K562 (cell line): ENCODE measurements around the gene SEZ6L. TPM values are rescaled to one million over a fixed set of nuclear protein-coding genes. Genes with fewer than 3 reads are reported as not detected.

Source experiments
- ATAC-seq: fragments of 200-7000 bp; cut with Tn5 transposase; 3 replicates; pipeline ENCODE4 v1.9.1; 2020; ENCODE audit warnings: moderate library complexity
- BruUV-seq: library from RNA; stranded (reverse); fragments of 400-500 nt; replicated peaks from 2 replicates; lab custom pipeline; 2021; lab: Mats Ljungman, UMichigan
- CTCF ChIA-PET: fragments of 300-600 bp; formaldehyde crosslinking; extraction: SDS; loops from one replicate; lab custom pipeline; 2021; ENCODE audit warnings: low intra/inter-chr PET ratio; lab: Yijun Ruan, JAX
- POLR2A ChIA-PET: fragments of 300-600, 350-650 bp; sonication (Branson Sonifier 250); formaldehyde crosslinking; extraction: SDS; loops from one replicate; lab custom pipeline; 2021; ENCODE audit warnings: antibody characterized with exemption, inconsistent platforms; lab: Yijun Ruan, JAX
- DNase-seq, 4 experiments: peaks; one replicate each; pipeline versions ENCODE4 v3.0.0 to v3.0.0-alpha.2; 2011 to 2018; ENCODE audit warnings: low spot score in 3 of 4, mixed read lengths in 3 of 4; ENCODE audit errors: extremely low read depth in 1 of 4
- FAIRE-seq: peaks from 2 replicates; lab custom pipeline; 2011; peaks lifted over from hg19 to GRCh38; lab: Jason Lieb, UNC
- H2AFZ ChIP-seq: 2 replicates; pipeline ENCODE4 v1.6.0; 2011; ENCODE audit warnings: low read depth, low read length, control low read depth, inconsistent platforms
- H3K27ac ChIP-seq: fragments of 200-600 bp; 3 replicates; pipeline ENCODE4 v1.8.0; 2011; ENCODE audit warnings: low read depth, mild to moderate bottlenecking, control low read depth, inconsistent platforms, low read length, moderate library complexity, mixed read lengths; ENCODE audit errors: extremely low read depth
- H3K27me3 ChIP-seq, 2 experiments: fragments of 300-600 bp in 1 of 2; 2 replicates in 1 of 2; 3 replicates in 1 of 2; pipeline versions ENCODE4 v1.6.0 to v1.8.0; 2011; ENCODE audit warnings: inconsistent platforms in 2 of 2, low read length in 2 of 2, mild to moderate bottlenecking in 1 of 2, mixed read lengths in 1 of 2, moderate library complexity in 1 of 2; ENCODE audit not compliant: control insufficient read depth in 2 of 2, insufficient read depth in 2 of 2
- H3K36me3 ChIP-seq: fragments of 300-600 bp; 3 replicates; pipeline ENCODE4 v1.8.0; 2011; ENCODE audit warnings: mild to moderate bottlenecking, low read length, inconsistent platforms; ENCODE audit not compliant: control insufficient read depth, insufficient read depth
- H3K4me1 ChIP-seq, 2 experiments: fragments of 200-600 bp in 1 of 2; replicated peaks in 1 of 2; 2 replicates in 1 of 2; 3 replicates in 1 of 2; pipeline versions ENCODE4 v1.5.1 to v1.8.0; 2011; ENCODE audit warnings: inconsistent platforms in 2 of 2, low read length in 2 of 2, mild to moderate bottlenecking in 1 of 2, mixed read lengths in 1 of 2, moderate library complexity in 1 of 2; ENCODE audit not compliant: control insufficient read depth in 2 of 2, insufficient read depth in 2 of 2
- H3K4me2 ChIP-seq: 2 replicates; pipeline ENCODE4 v1.6.1; 2011; ENCODE audit warnings: low read length, control low read depth, inconsistent platforms, mixed read lengths; ENCODE audit not compliant: insufficient read depth
- H3K4me3 ChIP-seq: fragments of 200-600 bp; sonication (generic), shearing (Covaris generic); 2 replicates; pipeline ENCODE4 v1.5.1; 2016; ENCODE audit warnings: control low read depth, inconsistent platforms
- H3K79me2 ChIP-seq: fragments of 200-600 bp; 3 replicates; pipeline ENCODE4 v1.8.0; 2011; ENCODE audit warnings: low read length, inconsistent platforms; ENCODE audit not compliant: control insufficient read depth, insufficient read depth
- H3K9ac ChIP-seq, 2 experiments: 2 replicates each; pipeline versions ENCODE4 v1.6.0 to v1.6.1; 2011; ENCODE audit warnings: low read depth in 2 of 2, low read length in 2 of 2, control low read depth in 1 of 2, inconsistent platforms in 1 of 2, mild to moderate bottlenecking in 1 of 2, mixed read lengths in 1 of 2; ENCODE audit not compliant: insufficient read depth in 1 of 2
- H3K9me1 ChIP-seq: one replicate; pipeline ENCODE4 v1.6.0; 2011; ENCODE audit warnings: inconsistent platforms, mild to moderate bottlenecking, low read length, moderate library complexity; ENCODE audit not compliant: control insufficient read depth, insufficient read depth
- H3K9me3 ChIP-seq: replicated peaks from 2 replicates; pipeline ENCODE4 v1.5.1; 2011; ENCODE audit warnings: low read depth, low read length, inconsistent platforms; ENCODE audit not compliant: control insufficient read depth, insufficient read depth
- H4K20me1 ChIP-seq: replicated peaks from 2 replicates; pipeline ENCODE4 v1.6.1; 2011; ENCODE audit warnings: low read length, inconsistent platforms, mixed read lengths; ENCODE audit not compliant: control insufficient read depth, insufficient read depth
- DDX20 ChIP-seq: fragments of 450-650 bp; IDR thresholded peaks from 2 replicates; pipeline ENCODE4 v1.6.1; 2016; ENCODE audit warnings: missing genetic modification characterization, low read depth, mild to moderate bottlenecking, missing compliant biosample characterization, moderate library complexity
- E2F6 ChIP-seq, 2 experiments: IDR thresholded peaks; 2 replicates each; pipeline ENCODE4 v1.6.1; 2011; ENCODE audit warnings: borderline replicate concordance in 1 of 2, control low read depth in 1 of 2, low read depth in 1 of 2, low read length in 1 of 2, mild to moderate bottlenecking in 1 of 2, mixed read lengths in 1 of 2, moderate library complexity in 1 of 2; ENCODE audit not compliant: insufficient read depth in 1 of 2, insufficient read length in 1 of 2, poor library complexity in 1 of 2, severe bottlenecking in 1 of 2; ENCODE audit errors: extremely low read depth in 1 of 2
- FUS ChIP-seq: fragments of 200-400 bp; formaldehyde crosslinking; optimal IDR thresholded peaks from 2 replicates; pipeline ENCODE3; 2017; ENCODE audit warnings: low read depth, low read length
- GTF2B ChIP-seq: IDR thresholded peaks from 2 replicates; pipeline ENCODE4 v1.6.1; 2011; ENCODE audit not compliant: insufficient read length; ENCODE audit errors: extremely low read depth
- HDAC8 ChIP-seq: fragments of 450-650 bp; IDR thresholded peaks from 2 replicates; pipeline ENCODE4 v1.6.1; 2016; ENCODE audit warnings: mild to moderate bottlenecking, missing genetic modification characterization, moderate library complexity, missing compliant biosample characterization
- HDGF ChIP-seq: fragments of 450-650 bp; IDR thresholded peaks from 2 replicates; pipeline ENCODE4 v1.6.1; 2016
- HMBOX1 ChIP-seq: sonication (generic); IDR thresholded peaks from 2 replicates; pipeline ENCODE4 v1.6.1; 2016
- MTF1 ChIP-seq: fragments of 250-450 bp; sonication (Bioruptor Pico); IDR thresholded peaks from 2 replicates; pipeline ENCODE4 v1.9.0; 2021; ENCODE audit warnings: moderate library complexity, mild to moderate bottlenecking, inconsistent platforms, borderline replicate concordance
- MXD1 ChIP-seq: fragments of 250-450 bp; sonication (Bioruptor Pico); IDR thresholded peaks from 2 replicates; pipeline ENCODE4 v1.8.0; 2021; ENCODE audit warnings: borderline replicate concordance, mild to moderate bottlenecking, moderate library complexity; ENCODE audit not compliant: poor library complexity, severe bottlenecking
- MYBL2 ChIP-seq, 2 experiments: fragments of 450-650 bp in 1 of 2; sonication (generic) in 1 of 2; formaldehyde crosslinking in 1 of 2; IDR thresholded peaks; 2 replicates each; pipeline versions ENCODE4 v1.6.1 to v1.8.1; 2017 to 2022; ENCODE audit warnings: borderline replicate concordance in 1 of 2, inconsistent platforms in 1 of 2, low read depth in 1 of 2, mild to moderate bottlenecking in 1 of 2, missing genetic modification reagents in 1 of 2, moderate library complexity in 1 of 2
- NR4A1 ChIP-seq, 2 experiments: fragments of 250-450 bp in 1 of 2; fragments of 450-650 bp in 1 of 2; sonication (Bioruptor Pico) in 1 of 2; IDR thresholded peaks; 2 replicates each; pipeline versions ENCODE4 v1.4.0 to v1.6.1; 2016 to 2020; ENCODE audit warnings: mild to moderate bottlenecking in 2 of 2, missing compliant biosample characterization in 1 of 2, missing genetic modification characterization in 1 of 2, moderate library complexity in 1 of 2
- PRMT5 ChIP-seq: sonication (generic); formaldehyde crosslinking; IDR thresholded peaks from 2 replicates; pipeline ENCODE4 v1.5.0; 2020; ENCODE audit warnings: missing genetic modification reagents
- SRSF7 ChIP-seq: fragments of 200-400 bp; formaldehyde crosslinking; optimal IDR thresholded peaks from 2 replicates; pipeline ENCODE3; 2017; ENCODE audit warnings: mild to moderate bottlenecking, low read depth, low read length
- TEAD2 ChIP-seq: fragments of 450-650 bp; IDR thresholded peaks from 2 replicates; pipeline ENCODE4 v1.6.1; 2016; ENCODE audit warnings: missing genetic modification characterization, control low read depth, missing compliant biosample characterization
- ZBTB7A ChIP-seq: IDR thresholded peaks from 2 replicates; pipeline ENCODE4 v1.6.1; 2011; ENCODE audit warnings: low read depth, mild to moderate bottlenecking, low read length, moderate library complexity, borderline replicate concordance; ENCODE audit not compliant: control insufficient read depth
- WGBS: fragments of 100-300 bp; shearing (Covaris generic); methylation state at CpG from one replicate; pipeline ENCODE4 v1.1.6; 2016; ENCODE audit warnings: low coverage, mixed read lengths; ENCODE audit not compliant: insufficient coverage; ENCODE audit errors: missing lambda C conversion rate; 5-methylcytosine and 5-hydroxymethylcytosine counted together
- in situ Hi-C: fragments of 300-500 bp; cut with MboI; formaldehyde crosslinking; loops from 4 replicates; pipeline ENCODE4 v1.15.0; 2018; ENCODE audit warnings: inconsistent platforms, mixed read lengths
- intact Hi-C: fragments of 100-400 bp; cut with micrococcal nuclease; formaldehyde crosslinking; loops from 2 replicates; pipeline ENCODE4 v1.14.2; 2022
- polyA plus RNA-seq, 8 experiments: library from polyadenylated mRNA; depleted of rRNA in 4 of 8; stranded (reverse) in 5 of 8; unstranded in 3 of 8; fragments of >200 nt; fragmentation: Nextera tagmentation in 2 of 8; fragmentation: Illumina TruSeq in 1 of 8; extraction: Ambion mirVana in 2 of 8; extraction: Trizol in 1 of 8; gene quantifications; 2 replicates each; pipeline versions ENCODE4 v1.2.1 to v1.2.3, GENCODE V29; 2011 to 2014; ENCODE audit warnings: inconsistent platforms in 1 of 8, missing spikeins in 1 of 8
- total RNA-seq, 7 experiments: library from RNA; depleted of rRNA in 6 of 7; stranded (reverse); fragments of >200 nt in 6 of 7; fragmentation: Illumina TruSeq in 2 of 7; extraction: Trizol in 2 of 7; gene quantifications; 2 replicates each; pipeline versions ENCODE4 v1.2.1 to v1.2.3, GENCODE V29; 2011 to 2021; ENCODE audit warnings: low replicate concordance in 1 of 7

SEZ6L gene
- total and polyA plus RNA-seq, 9 of the 15 experiments (the other 6 are each of a cell fraction or from before 2014, with no cell fraction given): not detected

- no peak for TF ChIP-seq MTF1 (CRISPR knock-in tag)
- no peak for TF ChIP-seq ZBTB7A
- no peak for TF ChIP-seq TEAD2 (tag)
- TF ChIP-seq HDAC8 (tag): no peak
- no peak for TF ChIP-seq DDX20
- TF ChIP-seq FUS: no peak
- TF ChIP-seq HMBOX1: no peak
Measured at GRCh38 chr22:26197425-26197824, 28.2 kb downstream of the SEZ6L start (continued).

- Histone ChIP-seq H3K4me1 (no peaks in the 10 kb centered on the region), H3K9me3 (no peaks in the 10 kb centered on the region), H3K4me2 (no peak overlapping the region), H3K79me2 (no peaks in the 10 kb centered on the region), H3K4me3 (no peak overlapping the region), H3K27ac (no peak overlapping the region), H4K20me1 (no peaks in the 10 kb centered on the region), H3K9me1 (no peaks in the 10 kb centered on the region), H3K27me3 (no peaks in the 10 kb centered on the region), H2AFZ (no peak overlapping the region), H3K36me3 (no peaks in the 10 kb centered on the region), H3K9ac (no peak overlapping the region)
- DNase-seq: no peak
- intact Hi-C loops: no loop called here
- WGBS: 0% methylated on average over 3 of the region's 3 CpGs
- ATAC-seq: no peak
- FAIRE-seq: no peak
- ChIA-PET POLR2A (no interaction called here), CTCF (no interaction called here)
- in situ Hi-C loops: no loop called here
- no TSS peak for BruUV-seq
- TF ChIP-seq GTF2B (no peak), E2F6 (IDR thresholded peaks at IDR 0.05; ENCODE audit: borderline replicate concordance in 1 of 2, extremely low read depth in 1 of 2, insufficient read depth in 1 of 2, insufficient read length in 1 of 2, low read depth in 1 of 2, low read length in 1 of 2, poor library complexity in 1 of 2, severe bottlenecking in 1 of 2) (no peak), PRMT5 (CRISPR knock-in tag) (no peak), MXD1 (CRISPR knock-in tag) (no peak), HDGF (no peak), MYBL2 (IDR thresholded peaks at IDR 0.05; ENCODE audit: low read depth) (no peak), MYBL2 (CRISPR knock-in tag; IDR thresholded peaks at IDR 0.05; ENCODE audit: borderline replicate concordance) (no peak), SRSF7 (no peak), NR4A1 (CRISPR knock-in tag; IDR thresholded peaks at IDR 0.05) (no peak), NR4A1 (tag; IDR thresholded peaks at IDR 0.05) (no peak)
Measured at GRCh38 chr22:26199665-26200064, 30.4 kb downstream of the SEZ6L start.
